C4-2B (cell line): ENCODE results near the gene CCDC158.

Experiments used
- ZFX ChIP-seq: fragments of 450-650 bp; IDR thresholded peaks from 2 replicates; pipeline ENCODE4 v1.6.1; 2017
- TF ChIP-seq, protein P1 (sequence below): fragments of 450-650 bp; conservative IDR thresholded peaks from 2 replicates; pipeline ENCODE4 v1.5.1; 2017; ENCODE audit warnings: mild to moderate bottlenecking

GRCh38 chr4:76276813-76277212 lies 144.1 kb downstream of the CCDC158 start:
- TF ChIP-seq, protein P1, sequence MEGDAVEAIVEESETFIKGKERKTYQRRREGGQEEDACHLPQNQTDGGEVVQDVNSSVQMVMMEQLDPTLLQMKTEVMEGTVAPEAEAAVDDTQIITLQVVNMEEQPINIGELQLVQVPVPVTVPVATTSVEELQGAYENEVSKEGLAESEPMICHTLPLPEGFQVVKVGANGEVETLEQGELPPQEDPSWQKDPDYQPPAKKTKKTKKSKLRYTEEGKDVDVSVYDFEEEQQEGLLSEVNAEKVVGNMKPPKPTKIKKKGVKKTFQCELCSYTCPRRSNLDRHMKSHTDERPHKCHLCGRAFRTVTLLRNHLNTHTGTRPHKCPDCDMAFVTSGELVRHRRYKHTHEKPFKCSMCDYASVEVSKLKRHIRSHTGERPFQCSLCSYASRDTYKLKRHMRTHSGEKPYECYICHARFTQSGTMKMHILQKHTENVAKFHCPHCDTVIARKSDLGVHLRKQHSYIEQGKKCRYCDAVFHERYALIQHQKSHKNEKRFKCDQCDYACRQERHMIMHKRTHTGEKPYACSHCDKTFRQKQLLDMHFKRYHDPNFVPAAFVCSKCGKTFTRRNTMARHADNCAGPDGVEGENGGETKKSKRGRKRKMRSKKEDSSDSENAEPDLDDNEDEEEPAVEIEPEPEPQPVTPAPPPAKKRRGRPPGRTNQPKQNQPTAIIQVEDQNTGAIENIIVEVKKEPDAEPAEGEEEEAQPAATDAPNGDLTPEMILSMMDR: no peak
- no peak for TF ChIP-seq ZFX
